Endothelial cell (in vitro differentiated cells): ENCODE results near the gene PLET1. TPM values are rescaled to one million over a fixed set of nuclear protein-coding genes. Genes with fewer than 3 reads are reported as not detected.

Experiments
- DNase-seq: peaks from one replicate; pipeline ENCODE4 v3.0.0; 2021; ENCODE audit warnings: low spot score
- H3K27ac Mint-ChIP-seq: one replicate; pipeline ENCODE4 v1.8.0; 2021; ENCODE audit warnings: mixed read lengths, inconsistent platforms; ENCODE audit not compliant: unreplicated experiment
- H3K27me3 Mint-ChIP-seq: one replicate; pipeline ENCODE4 v1.8.0; 2021; ENCODE audit warnings: mild to moderate bottlenecking, moderate library complexity, mixed read lengths, inconsistent platforms; ENCODE audit not compliant: unreplicated experiment
- H3K36me3 Mint-ChIP-seq: one replicate; pipeline ENCODE4 v1.8.0; 2021; ENCODE audit warnings: mild to moderate bottlenecking, low read depth, mixed read lengths, inconsistent platforms; ENCODE audit not compliant: unreplicated experiment
- H3K4me1 Mint-ChIP-seq: one replicate; pipeline ENCODE4 v1.8.0; 2021; ENCODE audit warnings: mild to moderate bottlenecking, mixed read lengths, inconsistent platforms; ENCODE audit not compliant: unreplicated experiment
- H3K4me3 Mint-ChIP-seq: one replicate; pipeline ENCODE4 v1.8.0; 2021; ENCODE audit warnings: mild to moderate bottlenecking, mixed read lengths, inconsistent platforms; ENCODE audit not compliant: unreplicated experiment
- H3K9me3 Mint-ChIP-seq: one replicate; pipeline ENCODE4 v1.8.0; 2021; ENCODE audit warnings: mixed read lengths, inconsistent platforms; ENCODE audit not compliant: unreplicated experiment
- total RNA-seq: library from RNA; stranded (reverse); fragmentation: NEBNext Ultra II Directional; extraction: Animal tissue kit (Norgen Biotek cat#: 25700); gene quantifications from one replicate; pipeline ENCODE4 v1.2.1, GENCODE V29; 2021; ENCODE audit not compliant: unreplicated experiment
- TF ChIP-seq, protein P1 (sequence below): fragments of 200-600 bp; sonication (generic); IDR thresholded peaks from one replicate; pipeline ENCODE4 v1.5.0; 2021; ENCODE audit warnings: antibody characterized with exemption; ENCODE audit not compliant: unreplicated experiment

Gene PLET1
- total RNA-seq, 1 donor from 2014 or later, result not detected

DNA sequence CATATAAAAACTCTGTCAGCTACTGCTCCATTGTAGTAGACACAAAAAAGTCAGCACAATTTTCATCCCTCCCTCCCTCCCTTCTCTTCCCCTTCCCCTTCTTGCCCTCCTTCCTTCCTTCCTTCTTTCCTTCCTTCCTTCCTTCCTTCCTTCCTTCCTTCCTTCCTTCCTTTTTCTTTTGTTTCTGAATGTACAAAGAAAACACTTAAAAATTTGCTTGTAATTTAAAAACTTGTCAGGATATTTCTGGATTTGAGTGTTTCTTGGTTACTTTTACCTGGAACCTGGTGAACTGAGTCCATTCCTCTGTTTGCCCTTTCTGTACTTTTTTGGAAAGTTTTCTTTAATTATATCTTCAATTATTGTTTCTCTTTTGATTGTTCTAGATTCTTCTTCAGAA lies 31.5 kb upstream of the PLET1 start:
- H3K4me1 Mint-ChIP-seq, result peaks cover 2% of the 10 kb centered on the region
- DNase-seq, result no peak
- H3K4me3 Mint-ChIP-seq, result no peak overlapping the region
- H3K36me3 Mint-ChIP-seq, result no peaks in the 10 kb centered on the region
- TF ChIP-seq, protein P1, sequence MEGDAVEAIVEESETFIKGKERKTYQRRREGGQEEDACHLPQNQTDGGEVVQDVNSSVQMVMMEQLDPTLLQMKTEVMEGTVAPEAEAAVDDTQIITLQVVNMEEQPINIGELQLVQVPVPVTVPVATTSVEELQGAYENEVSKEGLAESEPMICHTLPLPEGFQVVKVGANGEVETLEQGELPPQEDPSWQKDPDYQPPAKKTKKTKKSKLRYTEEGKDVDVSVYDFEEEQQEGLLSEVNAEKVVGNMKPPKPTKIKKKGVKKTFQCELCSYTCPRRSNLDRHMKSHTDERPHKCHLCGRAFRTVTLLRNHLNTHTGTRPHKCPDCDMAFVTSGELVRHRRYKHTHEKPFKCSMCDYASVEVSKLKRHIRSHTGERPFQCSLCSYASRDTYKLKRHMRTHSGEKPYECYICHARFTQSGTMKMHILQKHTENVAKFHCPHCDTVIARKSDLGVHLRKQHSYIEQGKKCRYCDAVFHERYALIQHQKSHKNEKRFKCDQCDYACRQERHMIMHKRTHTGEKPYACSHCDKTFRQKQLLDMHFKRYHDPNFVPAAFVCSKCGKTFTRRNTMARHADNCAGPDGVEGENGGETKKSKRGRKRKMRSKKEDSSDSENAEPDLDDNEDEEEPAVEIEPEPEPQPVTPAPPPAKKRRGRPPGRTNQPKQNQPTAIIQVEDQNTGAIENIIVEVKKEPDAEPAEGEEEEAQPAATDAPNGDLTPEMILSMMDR, result no peak
- no peak overlapping the region for H3K27ac Mint-ChIP-seq
- no peaks in the 10 kb centered on the region for H3K9me3 Mint-ChIP-seq
- H3K27me3 Mint-ChIP-seq, result no peaks in the 10 kb centered on the region

DNA sequence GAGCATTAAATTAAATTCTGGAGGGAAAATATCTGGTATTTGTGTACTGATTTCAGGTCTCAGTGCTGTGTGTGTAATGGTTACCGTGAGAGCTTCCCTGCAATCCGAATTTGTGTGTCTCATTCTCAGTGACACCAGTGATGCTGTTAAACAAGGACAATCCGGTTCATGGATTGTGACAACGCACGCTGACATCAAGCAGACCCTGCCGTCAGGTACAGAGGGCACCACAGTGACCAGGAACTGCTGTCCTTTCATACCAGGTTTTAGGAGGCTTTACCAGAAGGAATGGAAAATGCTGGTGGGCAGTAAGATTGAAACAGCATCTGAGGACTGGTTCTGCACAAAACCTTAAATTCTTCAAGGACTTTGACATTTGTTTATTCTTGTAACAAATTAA lies 30.5 kb upstream of the PLET1 start:
- peak overlapping the region; percentile 38 for H3K4me3 Mint-ChIP-seq
- no peak overlapping the region for H3K27ac Mint-ChIP-seq
- no peaks in the 10 kb centered on the region for H3K9me3 Mint-ChIP-seq
- no peaks in the 10 kb centered on the region for H3K4me1 Mint-ChIP-seq
- H3K27me3 Mint-ChIP-seq, result no peaks in the 10 kb centered on the region
- no peaks in the 10 kb centered on the region for H3K36me3 Mint-ChIP-seq
- TF ChIP-seq, protein P1, result no peak
- DNase-seq, result no peak

DNA sequence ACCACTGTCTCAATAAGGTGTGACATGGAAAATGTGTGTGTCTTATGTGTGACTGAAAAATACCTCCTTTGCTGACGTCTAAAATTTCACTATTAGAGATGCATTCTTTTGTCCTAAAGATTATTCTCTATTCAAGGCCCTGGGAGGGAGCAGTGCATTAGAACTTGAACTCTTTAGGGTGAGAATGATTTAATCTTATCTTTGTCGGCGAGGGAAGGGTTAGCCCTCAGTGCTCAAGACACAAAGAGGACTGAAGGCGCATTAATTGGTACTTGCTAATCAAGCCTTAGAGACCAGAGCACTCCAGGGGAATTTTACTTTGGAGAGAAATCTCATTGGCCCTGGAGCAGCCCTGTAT lies 29.8 kb upstream of the PLET1 start:
- H3K4me1 Mint-ChIP-seq, result no peaks in the 10 kb centered on the region
- no peaks in the 10 kb centered on the region for H3K9me3 Mint-ChIP-seq
- no peak overlapping the region for H3K27ac Mint-ChIP-seq

DNA sequence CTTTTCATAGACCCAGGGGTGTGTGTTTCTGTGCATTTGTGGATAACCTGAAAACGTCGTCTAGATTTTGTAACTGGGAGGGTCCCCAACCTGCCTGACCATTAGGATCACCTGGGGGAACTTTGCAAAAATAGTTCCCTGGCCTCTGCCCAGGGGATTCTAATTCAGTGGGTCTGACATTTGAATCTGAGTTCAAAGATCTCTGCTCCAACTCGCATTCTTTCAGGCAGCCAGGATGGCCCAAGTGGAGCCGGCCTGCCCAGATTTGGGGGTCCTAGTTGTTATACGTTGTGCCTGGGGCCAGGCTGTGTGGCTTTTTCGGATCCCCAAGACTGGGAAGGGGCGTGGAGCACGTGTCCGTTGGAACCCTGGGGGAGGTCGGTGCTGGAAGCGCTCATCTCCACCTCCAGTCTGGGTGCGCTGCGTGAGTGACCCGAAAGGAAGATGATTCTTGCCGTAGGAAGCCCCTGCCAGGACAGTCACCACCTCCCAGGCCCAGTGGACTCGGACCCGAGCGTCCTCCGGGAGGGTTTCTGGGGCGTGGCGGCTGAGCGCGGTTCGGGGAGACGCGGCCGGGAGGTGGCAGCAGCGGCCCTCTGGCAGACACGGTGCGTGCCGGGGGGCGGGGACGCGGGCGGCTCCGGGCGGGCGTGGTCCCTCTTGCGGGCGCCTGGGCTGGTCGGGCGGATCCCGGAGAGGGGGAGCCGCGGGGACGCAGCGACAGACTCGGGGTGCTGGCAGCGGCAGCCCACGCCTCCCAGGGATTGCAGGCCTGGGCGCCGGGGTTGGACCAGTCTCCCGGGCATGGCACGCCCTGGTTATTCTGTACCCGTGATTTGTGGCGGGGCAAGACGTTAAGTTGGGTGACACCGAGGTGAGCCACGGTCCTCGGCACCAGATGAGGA lies 29.2 kb upstream of the PLET1 start:
- Mint-ChIP-seq H3K36me3 (no peaks in the 10 kb centered on the region), H3K4me3 (peak overlapping the region; percentile 82), H3K9me3 (no peaks in the 10 kb centered on the region), H3K27ac (no peak overlapping the region), H3K27me3 (peaks cover 3% of the 10 kb centered on the region), H3K4me1 (no peaks in the 10 kb centered on the region)
- DNase-seq, result peak; percentile 84
- TF ChIP-seq, protein P1, result peak; percentile 58

More for the DNA sequence above, 29.8 kb upstream of the PLET1 start:
- TF ChIP-seq, protein P1, result no peak
- Mint-ChIP-seq H3K27me3 (peaks cover 1% of the 10 kb centered on the region), H3K36me3 (no peaks in the 10 kb centered on the region), H3K4me3 (peak overlapping the region; percentile 69)
- DNase-seq, result no peak

- TF ChIP-seq, protein P1, result no peak
- no peak for DNase-seq
- H3K27me3 Mint-ChIP-seq, result peaks cover 3% of the 10 kb centered on the region
- H3K4me3 Mint-ChIP-seq, result no peak overlapping the region
- no peak overlapping the region for H3K27ac Mint-ChIP-seq
- no peaks in the 10 kb centered on the region for H3K36me3 Mint-ChIP-seq
- no peaks in the 10 kb centered on the region for H3K4me1 Mint-ChIP-seq
- no peaks in the 10 kb centered on the region for H3K9me3 Mint-ChIP-seq
Measured at GRCh38 chr11:112288021-112288420, 27.4 kb upstream of the PLET1 start.
